Measurements from ENCODE around the gene RCOR3.

DNA sequence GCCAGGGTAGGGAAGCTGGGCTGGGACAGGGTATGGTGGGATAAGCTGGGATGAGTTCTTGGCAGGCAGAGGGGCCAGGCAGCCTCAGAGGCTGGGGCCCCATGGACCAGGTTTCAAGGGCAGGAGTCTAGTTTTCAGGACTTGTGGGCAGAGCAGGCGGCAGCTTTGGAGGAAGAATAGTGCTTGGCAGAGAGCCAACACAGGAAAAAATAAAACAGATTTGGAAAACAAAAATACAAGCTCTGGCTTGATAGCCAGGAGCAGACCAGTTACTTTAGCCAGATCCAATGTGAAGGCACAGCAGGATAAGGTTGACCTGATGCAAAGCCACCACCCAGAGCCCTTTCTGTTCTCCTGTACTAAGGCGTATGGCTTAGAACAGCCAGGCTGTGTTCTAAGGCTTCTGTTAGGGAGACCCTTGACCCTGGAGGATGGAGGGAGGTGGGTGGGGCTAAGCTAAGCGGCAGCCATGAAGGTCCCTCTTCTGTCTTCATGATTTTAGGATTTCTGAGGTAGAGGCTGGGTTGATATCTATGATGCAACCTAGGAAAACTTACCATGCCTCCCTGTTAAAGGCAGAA lies 73.0 kb downstream of the RCOR3 start:
- no peak for TF ChIP-seq CTCF (IDR thresholded peaks at IDR 0.05; ENCODE audit: low read depth, low read length)
- TF ChIP-seq EZH2phosphoT487 (IDR thresholded peaks at IDR 0.05; ENCODE audit: low read depth), result no peak

Data from OCI-LY3 (cell line).